Measurements from ENCODE around the gene USP8.
"Not testable (repeated sequence)": the region's sequence is repeated elsewhere in the genome, so short reads cannot be mapped to it uniquely, and the experiment has no call there.

Gene USP8

DNA sequence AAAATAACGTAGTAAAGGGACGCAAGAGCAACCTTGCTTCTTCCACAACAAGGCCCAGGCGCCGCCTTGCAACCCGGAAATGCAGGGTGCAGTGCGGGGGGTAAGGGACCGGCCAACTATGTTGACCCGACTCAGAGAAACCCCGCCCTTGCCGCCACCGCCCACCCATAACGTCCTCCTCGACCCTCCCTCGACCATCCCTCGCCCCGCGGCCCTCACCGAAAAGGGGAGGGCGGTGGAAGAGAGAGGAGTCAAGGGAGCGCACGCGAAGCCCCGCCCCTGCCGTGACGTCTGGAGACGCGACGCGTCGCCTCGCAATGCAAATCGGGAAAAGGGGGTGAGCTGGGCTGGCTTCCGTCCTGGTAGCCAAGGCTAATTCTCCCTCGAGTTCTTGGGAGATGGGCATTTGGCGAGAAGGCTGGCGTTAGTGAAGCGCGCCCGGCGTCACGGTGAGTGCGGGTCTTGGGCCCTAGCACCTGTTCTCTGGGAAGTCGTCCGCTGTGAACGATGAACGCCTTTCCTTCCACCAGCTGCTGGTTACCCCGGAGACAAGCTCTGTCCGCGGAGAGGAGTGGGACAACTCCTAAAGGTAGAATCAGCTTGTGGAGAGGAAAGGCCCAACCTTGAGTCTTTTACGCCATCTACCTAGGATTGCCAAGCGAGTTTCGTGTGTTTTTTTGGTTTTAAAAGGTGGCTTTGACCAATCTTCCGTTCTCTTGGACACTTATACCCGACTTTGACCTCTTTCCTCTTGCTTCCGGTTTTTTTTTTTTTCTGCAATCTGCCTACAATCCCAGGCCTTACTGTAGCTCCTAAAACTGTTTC lies at the start of gene USP8:
USP8 (plus strand) TSS at position 340 of the 825 bp plus-strand sequence. CDS start 14,669 bp downstream, outside the sequence.
- DNase-seq = peak; percentile 99

DNA sequence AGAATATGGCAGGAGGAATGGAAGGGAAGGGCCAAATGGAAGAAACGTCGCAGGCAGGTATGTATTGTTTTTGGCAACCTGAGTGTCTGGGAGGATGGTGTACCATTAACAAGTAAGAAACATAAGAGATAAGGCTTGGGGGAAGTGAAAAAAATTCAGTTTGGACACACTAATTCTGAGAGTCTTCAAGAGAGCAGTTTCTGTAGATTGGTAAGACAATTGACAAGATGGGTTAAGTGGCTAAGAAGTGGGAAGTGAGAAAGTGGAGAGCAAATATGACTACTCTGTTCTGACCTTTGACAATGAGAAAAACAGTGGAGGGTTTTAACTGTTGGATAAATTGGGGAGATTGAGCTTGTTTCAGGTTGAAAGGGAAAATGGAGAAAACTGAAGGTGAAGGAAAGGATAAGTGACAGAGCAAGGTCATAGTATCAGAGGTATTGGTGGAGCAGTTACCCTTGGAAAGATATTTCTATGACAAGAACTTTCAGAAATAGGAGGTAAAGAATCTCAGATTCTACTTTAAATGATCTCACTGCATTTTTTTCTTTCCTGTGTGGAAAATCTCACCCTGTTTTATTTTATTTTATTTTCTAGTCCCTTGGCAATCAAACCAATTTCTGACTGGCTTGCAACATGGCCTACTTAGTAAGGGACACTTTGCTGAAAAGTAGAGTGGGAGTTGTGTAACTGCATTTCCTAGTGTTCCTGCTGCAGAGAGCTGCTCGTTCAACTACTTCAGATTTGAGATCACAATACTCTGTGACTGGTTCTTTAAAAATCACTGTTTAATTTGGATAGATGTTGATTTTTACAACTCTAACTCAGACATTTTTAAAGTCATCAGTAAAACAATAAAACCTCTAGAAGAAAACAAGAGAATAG lies 46.1 kb upstream of the USP8 start:
- no peak for DNase-seq

DNA sequence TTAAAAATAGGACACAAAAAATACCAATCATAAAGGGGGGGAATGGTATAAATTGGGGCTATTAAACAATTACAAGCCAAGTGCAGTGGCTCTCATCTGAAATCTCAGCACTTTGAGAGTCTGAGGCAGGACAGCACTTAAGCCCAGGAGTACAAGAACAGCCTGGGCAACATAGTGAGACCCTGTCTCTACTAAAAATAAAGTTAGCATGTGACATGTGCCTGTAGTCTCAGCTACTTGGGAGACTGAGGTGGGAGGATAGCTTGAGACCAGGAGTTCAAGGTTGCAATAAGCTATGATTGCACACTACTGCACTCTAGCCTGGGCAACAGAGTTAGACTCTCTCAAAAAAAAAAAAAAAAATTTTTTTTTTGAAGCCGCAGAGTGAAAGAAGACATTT lies 45.4 kb upstream of the USP8 start:
- no peak for DNase-seq

DNA sequence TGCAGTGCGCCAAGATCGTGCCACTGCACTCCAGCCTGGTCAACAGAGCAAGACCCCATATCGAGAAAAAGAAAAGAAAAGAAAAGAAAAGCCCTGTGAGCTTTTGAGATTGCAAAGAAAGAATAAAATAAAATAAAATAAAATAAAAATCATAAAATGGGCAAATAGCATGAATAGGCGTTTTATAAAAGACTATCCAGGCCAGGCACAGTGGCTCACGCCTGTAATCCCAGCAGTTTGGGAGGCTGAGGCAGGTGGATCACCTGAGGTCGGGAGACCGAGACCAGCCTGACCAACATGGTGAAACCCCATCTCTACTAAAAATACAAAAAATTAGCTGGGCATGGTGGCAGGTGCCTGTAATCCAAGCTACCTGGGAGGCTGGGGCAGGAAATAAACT lies 44.8 kb upstream of the USP8 start:
- not testable (repeated sequence) for DNase-seq

DNA sequence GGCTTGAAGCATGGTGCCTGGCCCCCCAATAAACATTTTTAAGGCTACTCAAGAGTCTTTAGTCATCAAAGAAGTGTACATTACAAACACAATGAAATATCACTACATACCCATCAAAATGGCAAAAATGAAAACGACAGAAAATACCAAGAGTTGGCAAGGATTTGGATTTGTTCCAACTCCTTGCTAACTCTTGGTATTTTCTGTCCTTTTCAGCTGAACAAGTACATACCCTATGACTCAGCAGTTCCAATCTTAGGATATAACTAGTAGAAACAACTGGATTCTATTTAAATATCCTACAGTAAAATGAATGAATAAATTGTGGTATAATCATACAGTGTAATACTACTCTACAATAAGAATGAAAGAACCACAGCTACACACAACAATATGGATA lies 44.1 kb upstream of the USP8 start:
- DNase-seq = peak; percentile 48

DNA sequence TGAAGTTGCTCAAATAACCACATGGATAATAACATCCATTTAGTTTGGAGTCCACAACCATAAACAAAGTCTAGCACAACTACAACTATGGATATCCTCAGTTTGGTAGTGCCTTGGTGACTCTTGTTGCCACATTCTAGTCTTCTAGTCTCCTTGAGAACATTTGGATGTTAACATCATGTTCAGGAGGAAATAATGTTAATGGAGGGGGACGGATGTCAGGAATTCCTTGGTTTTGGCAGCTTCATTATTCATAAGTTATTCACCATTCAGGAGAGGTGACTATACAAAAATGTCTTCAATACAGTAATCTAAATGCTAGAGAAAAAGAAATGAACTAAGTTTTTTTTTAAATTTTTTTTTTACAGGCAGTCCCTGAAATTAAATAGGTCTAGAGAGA lies 42.8 kb upstream of the USP8 start:
- DNase-seq = no peak

DNA sequence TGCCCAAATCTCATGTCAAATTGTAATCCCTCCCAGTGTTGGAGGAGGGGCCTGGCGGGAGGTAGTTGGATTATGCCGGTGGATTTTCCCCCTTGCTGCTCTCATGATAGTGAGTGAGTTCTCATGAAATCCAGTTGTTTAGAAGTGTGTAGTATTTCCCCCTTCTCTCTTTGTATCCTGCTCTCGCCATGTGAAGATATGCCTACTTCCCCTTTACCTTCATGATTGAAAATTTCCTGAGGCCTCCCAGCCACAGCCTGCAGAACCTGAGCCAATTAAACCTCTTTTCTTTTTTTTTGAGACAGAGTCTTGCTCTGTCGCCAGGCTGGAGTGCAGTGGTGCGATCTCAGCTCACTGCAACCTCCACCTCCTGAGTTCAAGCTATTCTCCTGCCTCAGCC lies 41.8 kb upstream of the USP8 start:
- not testable (repeated sequence) for DNase-seq

DNA sequence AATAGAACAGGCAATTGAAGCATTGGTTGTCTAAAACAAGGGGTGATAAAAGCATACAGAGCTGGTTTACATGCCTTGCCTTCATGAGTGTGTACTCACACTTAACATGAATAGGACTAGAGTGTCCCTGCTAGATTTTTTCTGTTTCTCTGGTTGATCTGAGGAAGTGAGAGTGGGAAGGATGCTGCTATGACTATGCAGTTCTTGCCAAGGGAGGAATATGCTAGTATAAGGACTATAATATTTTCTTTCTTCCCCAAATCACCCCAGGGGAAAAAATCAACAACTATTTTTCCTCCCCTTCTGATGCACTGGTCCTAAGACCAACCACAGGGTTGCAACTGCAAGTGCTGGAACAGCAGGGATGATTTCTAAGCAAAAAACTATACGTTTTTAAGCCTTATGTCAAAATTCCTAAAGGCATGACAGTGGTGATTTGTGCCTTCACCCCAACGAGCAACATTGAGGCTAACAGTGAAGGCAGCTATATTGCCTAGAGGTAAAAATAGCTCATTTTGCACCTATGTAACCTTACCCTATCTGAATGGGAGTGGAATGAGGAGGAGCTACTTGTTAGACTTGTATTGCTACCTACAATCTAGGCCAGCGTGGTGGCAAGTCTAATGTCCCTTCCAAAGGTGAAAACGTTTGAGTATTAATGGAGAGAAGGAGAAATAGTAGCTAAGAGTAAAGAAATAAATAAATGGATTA lies 33.5 kb upstream of the USP8 start:
- DNase-seq = peak; percentile 21

GRCh38 chr15:50391561-50391960 lies 32.6 kb upstream of the USP8 start:
- not testable (repeated sequence) for DNase-seq

GRCh38 chr15:50411870-50412269 lies 12.3 kb upstream of the USP8 start:
- DNase-seq = no peak

DNA sequence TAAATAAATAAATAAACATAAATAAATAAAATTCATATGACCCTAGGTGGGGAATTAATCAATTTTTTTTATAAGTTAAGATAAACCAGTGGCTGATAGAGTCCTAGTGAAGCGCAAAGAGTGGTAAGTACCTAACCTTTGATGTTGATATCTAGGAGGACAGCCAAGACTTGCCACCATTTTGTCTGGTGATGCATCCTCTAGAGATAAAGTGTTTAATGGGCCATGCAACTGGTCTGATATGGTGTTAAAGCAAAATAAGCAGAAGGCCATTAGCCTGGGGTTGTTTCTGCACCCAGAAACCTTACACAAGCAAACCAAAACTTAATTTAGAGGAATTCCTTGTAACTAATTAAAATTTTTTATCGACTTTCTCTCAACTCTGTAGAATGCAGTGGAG lies 9.6 kb upstream of the USP8 start:
- no peak for DNase-seq

DNA sequence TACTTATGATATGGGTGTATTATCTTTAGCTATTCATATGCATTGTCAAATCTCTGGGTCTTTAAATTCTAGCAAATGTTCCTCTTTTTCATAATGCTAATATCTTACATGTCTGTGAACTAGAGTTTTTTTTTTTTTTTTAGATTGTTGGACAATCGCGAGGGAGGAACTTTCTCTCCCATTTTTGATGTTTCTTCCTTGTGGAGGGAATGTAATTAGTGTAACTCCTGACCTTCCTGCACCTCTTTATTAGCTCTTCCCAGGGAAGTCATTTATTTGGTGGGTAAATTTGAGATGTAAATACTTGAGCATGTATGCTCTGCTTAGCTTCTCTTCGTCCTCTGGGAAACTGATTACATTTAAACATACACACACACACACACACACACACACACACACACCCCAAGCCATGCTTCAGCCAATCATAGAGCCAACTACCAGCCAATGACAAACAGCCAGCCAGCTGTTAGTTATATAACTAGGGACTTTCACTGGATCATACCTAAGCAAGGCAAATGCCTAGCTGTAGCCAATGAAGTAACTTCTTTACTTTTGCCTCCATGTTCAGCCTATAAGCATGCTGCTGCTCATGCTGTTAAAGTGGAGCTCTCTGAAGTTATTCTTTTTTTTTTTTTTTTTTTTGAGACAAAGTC lies 8.3 kb upstream of the USP8 start:
- DNase-seq = no peak

DNA sequence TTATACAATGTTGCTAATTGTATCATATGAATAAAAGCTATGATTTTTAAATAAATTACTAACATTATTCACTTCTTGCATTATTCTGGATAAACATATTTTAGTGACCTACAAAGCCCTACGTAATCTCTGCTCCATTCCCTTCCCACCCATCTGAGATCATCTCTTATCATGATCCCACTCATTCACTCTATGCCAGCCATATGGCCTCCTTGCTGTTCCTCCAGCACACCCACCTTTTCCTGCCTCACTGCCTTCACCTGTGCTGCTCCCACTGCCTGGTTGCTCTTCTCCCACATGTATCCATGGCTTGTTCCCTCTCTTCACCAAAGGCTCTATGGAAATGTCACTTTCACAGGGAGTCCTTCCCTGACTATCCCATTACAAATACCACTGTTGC lies 7.3 kb upstream of the USP8 start:
- no peak for DNase-seq

GRCh38 chr15:50418041-50418583 lies 6.1 kb upstream of the USP8 start:
- DNase-seq = peak; percentile 37

GRCh38 chr15:50425219-50425618 lies 1.0 kb downstream of the USP8 start:
- peak; percentile 17 for DNase-seq

DNA sequence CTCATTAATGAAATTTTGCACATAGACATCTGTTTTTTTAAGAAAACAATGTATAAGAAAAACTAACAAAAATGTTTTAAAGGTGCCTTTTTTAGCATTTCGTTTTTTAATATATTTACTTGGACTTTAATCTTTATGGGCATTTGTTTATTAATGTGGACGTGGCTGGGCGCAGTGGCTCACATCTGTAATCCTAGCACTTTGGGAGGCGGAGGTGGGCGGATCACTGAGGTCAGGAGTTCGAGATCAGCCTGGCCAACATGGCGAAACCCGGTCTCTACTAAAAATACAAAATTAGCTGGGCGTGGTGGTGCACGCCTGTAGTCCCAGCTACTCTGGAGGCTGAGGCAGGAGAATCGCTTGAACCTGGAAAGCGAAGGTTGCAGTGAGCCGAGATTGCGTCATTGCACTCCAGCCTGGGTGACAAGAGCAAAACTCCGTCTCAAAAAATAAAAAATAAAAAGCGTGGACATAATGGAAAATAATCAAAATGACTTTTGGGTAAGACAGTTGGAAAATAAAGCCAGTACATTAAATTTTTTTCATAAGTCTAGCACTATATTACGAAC lies 1.6 kb downstream of the USP8 start:
- DNase-seq = not testable (repeated sequence)

GRCh38 chr15:50426428-50426827 lies 2.2 kb downstream of the USP8 start:
- no peak for DNase-seq

GRCh38 chr15:50431204-50431603 lies 7.0 kb downstream of the USP8 start:
- no peak for DNase-seq

- DNase-seq = no peak
These were observed 8.0 kb downstream of the USP8 start for GRCh38 chr15:50432230-50432629.

DNA sequence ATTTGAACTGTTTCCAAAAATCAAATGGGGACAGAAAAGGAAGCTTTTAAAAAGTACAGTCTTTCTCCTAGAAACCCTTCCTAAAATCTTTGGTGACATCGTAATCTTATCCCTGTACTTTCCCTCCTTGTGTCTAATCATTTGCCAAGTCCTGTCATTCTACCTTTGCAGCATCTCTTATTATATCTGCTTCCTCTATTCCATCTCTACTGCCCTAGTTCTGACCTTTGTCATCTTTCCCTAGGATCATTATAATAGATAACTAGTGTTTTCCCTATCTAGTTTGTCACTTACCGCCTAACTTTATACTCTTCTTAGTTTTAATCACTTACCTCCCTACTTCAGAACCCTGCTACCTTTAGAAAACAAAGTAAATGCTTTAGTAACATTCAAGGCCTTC lies 11.6 kb downstream of the USP8 start:
- DNase-seq = no peak

- DNase-seq = no peak
These were observed 14.0 kb downstream of the USP8 start for GRCh38 chr15:50438251-50438650.

GRCh38 chr15:50440932-50441331 lies 16.7 kb downstream of the USP8 start:
- no peak for DNase-seq
